HepG2 (cell line): ENCODE results near the gene TMEM223. TPM values are rescaled to one million over a fixed set of nuclear protein-coding genes. Genes with fewer than 3 reads are reported as not detected.

Source experiments
- BORCS8-MEF2B ChIP-seq: sonication (generic); formaldehyde crosslinking; IDR thresholded peaks from 2 replicates; pipeline ENCODE4 v1.8.0; 2022; ENCODE audit warnings: mild to moderate bottlenecking, missing genetic modification reagents
- GTF2F1 ChIP-seq: fragments of 150-350 bp; IDR thresholded peaks from 2 replicates; pipeline ENCODE4 v1.6.1; 2014; ENCODE audit warnings: low read length
- HNRNPL ChIP-seq: fragments of 200-400 bp; formaldehyde crosslinking; IDR thresholded peaks from 2 replicates; pipeline ENCODE4 v1.6.1; 2017; ENCODE audit warnings: mild to moderate bottlenecking, low read depth, low read length
- HNRNPLL ChIP-seq: fragments of 200-400 bp; formaldehyde crosslinking; IDR thresholded peaks from 2 replicates; pipeline ENCODE4 v1.6.1; 2017; ENCODE audit warnings: mild to moderate bottlenecking, low read depth, low read length; ENCODE audit not compliant: poor library complexity, severe bottlenecking
- HNRNPUL1 ChIP-seq: fragments of 200-400 bp; formaldehyde crosslinking; IDR thresholded peaks from 2 replicates; pipeline ENCODE4 v1.6.1; 2017; ENCODE audit warnings: low read depth, mild to moderate bottlenecking, low read length, moderate library complexity
- LCORL ChIP-seq, 2 experiments: fragments of 450-650 bp in 1 of 2; sonication (generic) in 1 of 2; formaldehyde crosslinking in 1 of 2; IDR thresholded peaks; 2 replicates each; pipeline versions ENCODE4 v1.5.0 to v1.6.1; 2017 to 2020; ENCODE audit warnings: antibody characterized with exemption in 1 of 2, missing genetic modification reagents in 1 of 2
- MEF2D ChIP-seq: sonication (generic); formaldehyde crosslinking; IDR thresholded peaks from 2 replicates; pipeline ENCODE4 v1.5.1; 2020; ENCODE audit warnings: mild to moderate bottlenecking, missing genetic modification reagents
- MTA3 ChIP-seq: sonication (generic); formaldehyde crosslinking; IDR thresholded peaks from 2 replicates; pipeline ENCODE4 v1.4.0; 2020; ENCODE audit warnings: missing genetic modification reagents
- SMC3 ChIP-seq: IDR thresholded peaks from 2 replicates; pipeline ENCODE4 v1.6.1; 2011; ENCODE audit warnings: low read length, improper control_type of control experiment
- ZBTB40 ChIP-seq, 2 experiments: fragments of 450-650 bp in 1 of 2; sonication (generic) in 1 of 2; formaldehyde crosslinking in 1 of 2; IDR thresholded peaks; 2 replicates each; pipeline versions ENCODE4 v1.6.1 to v1.8.0; 2016 to 2022; ENCODE audit warnings: antibody characterized with exemption in 1 of 2, mild to moderate bottlenecking in 1 of 2, missing genetic modification reagents in 1 of 2
- ZFP62 ChIP-seq: sonication (generic); formaldehyde crosslinking; IDR thresholded peaks from 2 replicates; pipeline ENCODE4 v1.4.0; 2020; ENCODE audit warnings: missing genetic modification reagents
- ZNF275 ChIP-seq: sonication (generic); formaldehyde crosslinking; IDR thresholded peaks from 2 replicates; pipeline ENCODE4 v1.8.0; 2022; ENCODE audit warnings: missing genetic modification reagents, mild to moderate bottlenecking, inconsistent platforms, borderline replicate concordance
- ZNF460 ChIP-seq: sonication (generic); formaldehyde crosslinking; IDR thresholded peaks from 2 replicates; pipeline ENCODE4 v1.5.1; 2020; ENCODE audit warnings: missing genetic modification reagents, mild to moderate bottlenecking, borderline replicate concordance
- ZNF556 ChIP-seq: sonication (generic); formaldehyde crosslinking; IDR thresholded peaks from 2 replicates; pipeline ENCODE4 v1.4.0; 2020; ENCODE audit warnings: mild to moderate bottlenecking, missing genetic modification reagents, borderline replicate concordance
- polyA plus RNA-seq, 8 experiments: library from polyadenylated mRNA; depleted of rRNA in 3 of 8; stranded (reverse) in 7 of 8; unstranded in 1 of 8; fragments of >200 nt; fragmentation: Illumina TruSeq in 4 of 8; extraction: Trizol in 4 of 8; gene quantifications; 2 replicates each; pipeline versions ENCODE4 v1.2.1 to v1.2.3, GENCODE V29; 2011 to 2016; ENCODE audit warnings: low read depth in 4 of 8, missing spikeins in 1 of 8, mixed read lengths in 1 of 8; ENCODE audit not compliant: insufficient read depth in 1 of 8
- total RNA-seq, 5 experiments: library from RNA; depleted of rRNA; stranded (reverse); fragments of >200 nt; fragmentation: Illumina TruSeq; extraction: Trizol; gene quantifications; 2 replicates each; pipeline ENCODE4 v1.2.3, GENCODE V29; 2016; ENCODE audit warnings: low read depth in 1 of 5
- TF ChIP-seq, protein P1 (sequence below): sonication (generic); formaldehyde crosslinking; conservative IDR thresholded peaks from 2 replicates; pipeline ENCODE4 v1.4.0; 2020; ENCODE audit warnings: missing genetic modification reagents

The TMEM223 gene
- total and polyA plus RNA-seq, 2 of the 13 experiments (the other 11 are each of a cell fraction or from before 2014, with no cell fraction given): 19.5 to 24.9 TPM

GRCh38 chr11:62805076-62805892, 13.5 kb upstream of the TMEM223 start, which contains the start of gene NXF1 (continued):
- TF ChIP-seq ZBTB40 (IDR thresholded peaks at IDR 0.05) (no peak), ZBTB40 (CRISPR knock-in tag; IDR thresholded peaks at IDR 0.05) (peak; percentile 78; the same call in 1 of the 2 replicates), MEF2D (CRISPR knock-in tag) (peak; percentile 58), ZNF275 (CRISPR knock-in tag) (peak; percentile 74; the same call in 1 of the 2 replicates), LCORL (IDR thresholded peaks at IDR 0.05) (no peak), LCORL (CRISPR knock-in tag; IDR thresholded peaks at IDR 0.05) (no peak), ZNF556 (CRISPR knock-in tag) (peak; percentile 90; the same call in 1 of the 2 replicates), BORCS8-MEF2B (CRISPR knock-in tag) (0 out of 2 replicates have a peak, but pooled peaks have one; percentile 70), MTA3 (CRISPR knock-in tag) (no peak), GTF2F1 (peak; percentile 95), SMC3 (no peak), HNRNPUL1 (no peak), ZFP62 (CRISPR knock-in tag) (no peak), HNRNPL (0 out of 2 replicates have a peak, but pooled peaks have one; percentile 55), HNRNPLL (peak; percentile 91), ZNF460 (CRISPR knock-in tag) (peak; percentile 9; the same call in 1 of the 2 replicates)
- TF ChIP-seq, protein P1, sequence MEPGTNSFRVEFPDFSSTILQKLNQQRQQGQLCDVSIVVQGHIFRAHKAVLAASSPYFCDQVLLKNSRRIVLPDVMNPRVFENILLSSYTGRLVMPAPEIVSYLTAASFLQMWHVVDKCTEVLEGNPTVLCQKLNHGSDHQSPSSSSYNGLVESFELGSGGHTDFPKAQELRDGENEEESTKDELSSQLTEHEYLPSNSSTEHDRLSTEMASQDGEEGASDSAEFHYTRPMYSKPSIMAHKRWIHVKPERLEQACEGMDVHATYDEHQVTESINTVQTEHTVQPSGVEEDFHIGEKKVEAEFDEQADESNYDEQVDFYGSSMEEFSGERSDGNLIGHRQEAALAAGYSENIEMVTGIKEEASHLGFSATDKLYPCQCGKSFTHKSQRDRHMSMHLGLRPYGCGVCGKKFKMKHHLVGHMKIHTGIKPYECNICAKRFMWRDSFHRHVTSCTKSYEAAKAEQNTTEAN (CRISPR knock-in tag): peak; percentile 62; the same call in 1 of the 2 replicates
